Activated CD8-positive, alpha-beta memory T cell treated with anti-CD3 and anti-CD28 coated beads, Interleukin-2, amount 50 U/mL, for 24 hours (primary cell): Measurements from ENCODE around the gene TCEAL1.
"Not testable (repeated sequence)": the region's sequence is repeated elsewhere in the genome, so short reads cannot be mapped to it uniquely, and the experiment has no call there.

Source experiments
- DNase-seq: peaks from one replicate; pipeline ENCODE4 v3.0.0-alpha.2; 2020; ENCODE audit errors: extremely low read depth

The TCEAL1 gene

GRCh38 chrX:103628386-103629317 lies at the start of gene TCEAL1:
Gene TCEAL1 (plus strand): TSS chrX:103628975. CDS start chrX:103629917, 942 bp downstream.
- no peak for DNase-seq

GRCh38 chrX:103584596-103584995 lies 44.2 kb upstream of the TCEAL1 start:
- DNase-seq: no peak

GRCh38 chrX:103585411-103586313 lies 43.1 kb upstream of the TCEAL1 start, which contains the start of gene TCEAL4:
Gene TCEAL4 (plus strand): TSS chrX:103585515. CDS start chrX:103586676, 1,161 bp downstream.
- DNase-seq: no peak

- DNase-seq: no peak
These were observed 42.5 kb upstream of the TCEAL1 start for GRCh38 chrX:103586314-103586646.

GRCh38 chrX:103586659-103587058 lies 42.1 kb upstream of the TCEAL1 start:
- no peak for DNase-seq

DNA sequence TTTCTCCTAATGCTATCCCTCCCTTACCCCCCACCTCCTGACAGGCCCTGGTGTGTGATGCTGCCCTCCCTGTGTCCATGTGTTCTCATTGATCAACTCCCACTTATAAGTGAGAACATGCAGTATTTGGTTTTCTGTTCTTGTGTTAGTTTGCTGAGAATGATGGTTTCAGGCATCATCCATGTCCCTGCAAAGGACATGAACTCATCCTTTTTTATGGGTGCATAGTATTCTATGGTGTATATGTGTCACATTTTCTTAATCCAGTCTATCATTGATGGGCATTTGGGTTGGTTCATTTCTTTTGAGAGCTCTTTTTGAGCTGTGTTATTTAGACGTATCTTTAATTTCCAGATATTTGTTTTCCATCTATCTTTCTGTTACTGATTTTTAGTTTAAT lies 36.5 kb upstream of the TCEAL1 start:
- not testable (repeated sequence) for DNase-seq

DNA sequence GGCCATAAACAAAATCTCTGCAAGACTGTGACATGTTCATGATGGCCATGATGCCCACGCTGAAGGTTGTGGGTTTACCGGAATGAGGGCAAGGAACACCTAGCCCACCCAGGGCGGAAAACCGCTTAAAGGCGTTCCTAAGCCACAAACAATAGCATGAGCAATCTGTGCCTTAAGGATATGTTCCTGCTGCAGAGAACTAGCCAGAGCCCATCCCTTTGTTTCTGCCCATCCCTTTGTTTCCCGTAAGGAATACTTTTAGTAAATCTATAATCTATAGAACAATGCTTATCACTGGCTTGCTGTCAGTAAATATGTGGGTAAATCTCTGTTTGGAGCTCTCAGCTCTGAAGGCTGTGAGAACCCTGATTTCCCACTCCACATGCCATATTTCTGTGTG lies 33.6 kb upstream of the TCEAL1 start:
- not testable (repeated sequence) for DNase-seq

DNA sequence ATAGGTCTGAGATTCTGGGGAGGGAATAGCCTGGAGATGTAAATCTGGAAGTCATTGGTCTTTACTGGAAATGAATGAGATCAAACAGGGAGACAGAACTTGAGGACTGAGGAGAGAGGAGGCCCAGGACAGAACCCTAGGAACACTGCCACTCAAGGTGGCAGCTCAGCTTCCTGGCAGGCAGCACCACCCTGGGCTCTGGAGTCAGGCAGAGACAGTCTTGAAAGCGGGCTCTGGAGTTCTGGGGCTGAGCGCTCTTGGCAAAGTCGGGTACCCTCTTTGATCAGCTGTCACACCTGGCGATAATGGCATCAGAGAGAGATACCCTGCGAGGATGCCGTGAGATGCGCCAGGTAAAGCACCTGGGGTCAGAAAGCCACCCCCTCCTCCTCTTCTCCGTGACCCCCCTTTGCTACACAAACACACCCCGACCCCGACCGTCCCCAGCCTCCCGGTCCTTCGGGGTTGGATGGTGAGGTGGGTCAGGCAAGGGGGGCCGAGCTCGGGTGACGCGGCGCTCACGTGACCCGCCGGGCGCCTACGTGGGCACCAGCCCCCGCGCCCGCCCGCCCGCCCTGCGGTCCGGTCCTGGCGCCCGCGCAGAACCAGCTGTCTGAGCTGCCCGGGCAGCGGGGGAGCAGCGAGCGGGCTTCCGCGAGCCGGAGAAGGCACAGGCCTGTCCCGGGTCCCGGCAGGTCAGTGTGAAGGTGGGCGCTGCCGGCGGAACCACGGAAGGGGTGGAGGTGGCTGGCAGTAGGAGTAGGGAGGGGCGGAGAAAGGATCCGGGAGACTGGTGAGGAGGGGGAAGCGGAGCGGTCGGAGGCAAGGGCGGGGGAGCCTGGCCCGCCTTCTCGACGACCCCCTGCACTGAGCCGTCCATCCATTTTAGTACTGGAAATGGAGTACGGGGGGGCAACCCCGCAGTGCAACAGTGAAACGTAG lies 21.1 kb upstream of the TCEAL1 start, which contains the start of gene TCEAL3:
TCEAL3 (plus strand) TSS at position 600 of the 942 bp plus-strand sequence. CDS start 1,102 bp downstream, outside the sequence.
- no peak for DNase-seq

GRCh38 chrX:103608306-103608963 lies 20.3 kb upstream of the TCEAL1 start:
- DNase-seq: no peak

DNA sequence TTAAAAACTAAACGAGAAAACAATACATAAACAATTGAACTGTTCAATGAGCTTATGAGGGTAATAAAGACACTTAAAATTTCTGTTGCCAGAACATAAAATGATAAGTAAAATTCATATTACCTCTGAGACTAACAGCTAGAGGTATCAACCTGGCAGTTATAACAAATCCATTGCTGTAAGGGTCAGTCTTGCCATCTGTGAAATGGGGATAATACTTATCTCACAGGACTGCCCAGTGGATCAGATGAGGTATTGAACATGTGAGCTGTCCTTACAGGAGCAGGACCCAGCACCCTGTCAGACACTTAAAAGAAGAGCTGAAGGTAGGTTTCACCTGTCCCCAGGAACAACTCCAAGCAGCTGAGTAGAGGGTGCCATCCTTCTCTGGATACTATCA lies 18.5 kb upstream of the TCEAL1 start:
- DNase-seq: no peak

DNA sequence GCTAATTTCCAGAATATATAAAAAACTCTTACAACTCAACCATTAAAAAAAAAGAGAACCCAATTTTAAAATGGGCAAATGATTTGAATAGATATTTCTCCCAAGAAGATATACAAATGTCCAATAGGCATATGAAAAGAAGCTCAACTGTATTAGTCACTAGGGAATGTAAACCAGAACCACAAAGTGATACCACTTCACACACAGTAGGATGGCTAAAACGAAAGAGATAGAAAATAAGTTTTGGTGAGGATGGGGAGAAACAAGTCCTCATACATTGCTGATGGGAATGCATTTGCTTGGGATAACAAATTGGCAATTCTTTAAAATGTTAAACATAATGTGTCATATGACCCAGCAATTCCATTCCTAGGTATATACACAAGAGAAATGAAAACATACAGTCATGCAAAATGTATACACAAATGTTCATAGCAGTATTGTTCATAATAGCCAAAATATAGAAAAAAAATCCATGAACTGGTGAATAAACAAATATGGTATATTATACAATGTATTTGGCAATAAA lies 15.3 kb upstream of the TCEAL1 start:
- DNase-seq: no peak

DNA sequence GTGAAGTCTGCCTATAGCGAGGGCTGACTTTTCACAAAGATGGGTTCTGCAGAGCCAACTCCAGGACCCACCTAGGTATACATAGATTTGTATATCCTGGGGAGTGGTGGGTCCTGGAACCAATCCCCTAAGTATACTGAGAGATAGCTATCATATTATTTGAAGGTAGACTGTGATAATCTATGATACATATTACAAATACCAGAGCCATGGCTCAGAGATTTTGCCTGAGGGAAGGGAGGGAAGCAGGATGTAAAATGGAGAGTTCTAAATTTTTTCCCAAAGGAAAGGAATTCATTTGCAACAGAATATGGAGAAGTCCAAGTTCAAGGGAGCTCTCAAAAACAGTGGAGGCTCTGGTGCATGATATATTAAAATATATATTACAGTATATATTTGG lies 13.8 kb upstream of the TCEAL1 start:
- no peak for DNase-seq

DNA sequence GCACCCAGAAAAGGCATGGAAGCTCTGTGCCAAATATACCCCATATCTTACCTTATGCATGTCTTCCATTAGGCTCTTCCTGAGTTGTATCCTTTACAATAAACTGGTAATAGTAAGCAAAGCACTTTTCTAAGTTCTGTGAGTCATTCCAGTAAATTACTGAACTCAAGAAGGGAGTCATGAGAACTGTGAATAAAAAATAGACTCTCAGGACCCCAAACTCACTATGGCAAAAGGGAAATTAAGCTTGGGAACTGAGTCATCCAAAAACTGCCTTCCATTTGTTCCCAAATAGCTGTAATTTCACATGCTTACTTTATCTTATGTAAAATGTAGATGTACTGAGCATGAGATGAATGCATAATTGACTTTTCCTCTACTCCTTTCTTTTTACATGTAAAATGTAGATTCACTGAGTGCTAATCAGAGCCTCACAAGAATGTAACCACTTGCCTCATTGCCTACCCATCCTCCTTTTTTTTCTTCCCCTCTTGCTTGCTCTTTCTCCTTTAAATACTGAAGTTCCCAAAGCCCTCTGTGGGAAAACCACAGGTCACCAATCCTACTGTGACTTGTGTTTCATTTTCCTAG lies 12.9 kb upstream of the TCEAL1 start:
- DNase-seq: no peak

GRCh38 chrX:103616676-103617186 lies 12.0 kb upstream of the TCEAL1 start:
- no peak for DNase-seq

- no peak for DNase-seq
These were observed 4.7 kb upstream of the TCEAL1 start for GRCh38 chrX:103624111-103624510.

- DNase-seq: no peak
These were observed 1.9 kb upstream of the TCEAL1 start for GRCh38 chrX:103626855-103627254.

GRCh38 chrX:103629318-103630170 lies 769 bp downstream of the TCEAL1 start:
- DNase-seq: no peak

DNA sequence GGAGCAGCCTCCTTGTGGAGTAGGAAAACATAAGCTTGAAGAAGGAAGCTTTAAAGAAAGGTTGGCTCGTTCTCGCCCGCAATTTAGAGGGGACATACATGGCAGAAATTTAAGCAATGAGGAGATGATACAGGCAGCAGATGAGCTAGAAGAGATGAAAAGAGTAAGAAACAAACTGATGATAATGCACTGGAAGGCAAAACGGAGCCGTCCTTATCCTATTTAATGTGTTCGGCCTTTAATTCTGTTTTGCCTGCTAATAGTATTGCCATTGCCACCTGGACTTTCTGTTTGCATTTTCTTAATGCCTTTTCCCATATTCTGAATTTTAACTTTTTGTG lies 1.4 kb downstream of the TCEAL1 start:
- no peak for DNase-seq

DNA sequence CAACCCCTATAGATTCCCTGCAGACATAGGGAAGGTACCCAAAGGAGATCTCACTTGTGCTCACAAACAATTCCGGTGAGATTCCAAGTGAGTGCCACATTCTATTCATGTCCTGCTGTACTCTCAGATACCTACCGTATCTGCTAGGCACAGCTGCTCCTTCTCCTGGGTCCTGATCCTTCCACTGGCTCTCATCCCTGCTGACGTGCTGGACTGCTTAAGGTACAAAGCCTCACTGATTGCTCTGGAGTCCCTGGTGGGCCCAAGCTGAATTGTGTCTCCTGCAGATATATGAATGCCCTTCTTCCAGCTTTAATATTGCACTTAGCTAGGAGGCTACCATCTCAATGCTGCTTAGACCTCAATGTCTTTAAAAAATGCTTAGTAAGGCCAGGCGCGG lies 2.4 kb downstream of the TCEAL1 start:
- no peak for DNase-seq
